Measurements from ENCODE around the gene PTER. TPM values are rescaled to one million over a fixed set of nuclear protein-coding genes. Genes with fewer than 3 reads are reported as not detected.

PTER gene
- total RNA-seq, 4 donors from 2014 or later, result 4.4 to 12.1 (median 9.4) TPM

GRCh38 chr10:16441173-16441840 is 4.5 kb downstream of the PTER start:
- Histone ChIP-seq H3K4me3 (no peak overlapping the region), H3K27ac (no peak overlapping the region), H3K36me3 (peaks cover 0 to 7% of the 10 kb centered on the region in 2 donors), H3K27me3 (no peaks in the 10 kb centered on the region), H3K4me1 (peaks cover 0 to 40% (median 6%) of the 10 kb centered on the region in 3 donors), H3K9me3 (no peaks in the 10 kb centered on the region)
- ATAC-seq, result no peak
- TF ChIP-seq CTCF (IDR thresholded peaks at IDR 0.05), result no peak
- TF ChIP-seq POLR2A (IDR thresholded peaks at IDR 0.05), result no peak
- no peak for TF ChIP-seq EP300 (IDR thresholded peaks at IDR 0.05)
- no peak for TF ChIP-seq POLR2AphosphoS5 (IDR thresholded peaks at IDR 0.05)
- WGBS, 2 donors (ENCODE audit: low coverage in 1 of 2), result 53 to 63% methylated on average over 5 to 9 of the region's 9 CpGs

DNA sequence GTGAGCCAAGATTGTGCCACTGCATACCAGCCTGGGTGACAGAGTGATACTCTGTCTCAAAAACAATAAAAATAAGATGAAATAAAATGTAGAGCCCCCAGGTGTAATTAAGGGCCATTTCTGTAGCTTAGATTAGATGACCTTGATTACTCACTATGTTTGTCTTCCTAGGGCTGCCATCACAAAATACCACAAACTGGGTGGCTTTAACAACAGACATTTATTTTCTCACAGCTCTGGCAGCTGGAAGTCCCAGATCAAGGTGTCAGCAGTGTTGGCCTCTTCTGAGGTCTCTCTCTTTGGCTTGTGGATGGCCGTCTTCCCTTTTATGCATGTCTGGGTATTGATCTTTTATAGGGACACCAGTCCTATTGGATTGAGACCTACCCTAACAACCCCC is 6.1 kb downstream of the PTER start:
- 92 to 100% methylated on average over 1 of the region's 1 CpG for WGBS, 2 donors (ENCODE audit: low coverage in 1 of 2)
- H3K36me3 ChIP-seq, result peaks cover 0 to 7% of the 10 kb centered on the region in 2 donors
- H3K4me3 ChIP-seq, result no peak overlapping the region
- no peaks in the 10 kb centered on the region for H3K27me3 ChIP-seq
- ATAC-seq, result no peak
- H3K9me3 ChIP-seq, result no peaks in the 10 kb centered on the region
- TF ChIP-seq POLR2AphosphoS5 (IDR thresholded peaks at IDR 0.05), result no peak
- TF ChIP-seq EP300 (IDR thresholded peaks at IDR 0.05), result no peak
- no peak for TF ChIP-seq CTCF (IDR thresholded peaks at IDR 0.05)
- TF ChIP-seq POLR2A (IDR thresholded peaks at IDR 0.05), result no peak
- H3K4me1 ChIP-seq, result peaks cover 0 to 25% (median 0%) of the 10 kb centered on the region in 3 donors
- no peak overlapping the region for H3K27ac ChIP-seq

- H3K4me3 ChIP-seq, result no peak overlapping the region
- no peaks in the 10 kb centered on the region for H3K27me3 ChIP-seq
- H3K9me3 ChIP-seq, result no peaks in the 10 kb centered on the region
- peaks cover 0 to 5% of the 10 kb centered on the region in 2 donors for H3K36me3 ChIP-seq
- ATAC-seq, result no peak
- TF ChIP-seq POLR2AphosphoS5 (IDR thresholded peaks at IDR 0.05), result no peak
- TF ChIP-seq CTCF (IDR thresholded peaks at IDR 0.05), result no peak
- TF ChIP-seq EP300 (IDR thresholded peaks at IDR 0.05), result no peak
- TF ChIP-seq POLR2A (IDR thresholded peaks at IDR 0.05), result no peak
- no peak overlapping the region for H3K27ac ChIP-seq
- peaks cover 0 to under 1% (median 0%) of the 10 kb centered on the region in 3 donors for H3K4me1 ChIP-seq
- WGBS, 2 donors (ENCODE audit: low coverage in 1 of 2), result 88 to 91% methylated on average over 7 to 8 of the region's 9 CpGs
These were observed 9.1 kb downstream of the PTER start for GRCh38 chr10:16445770-16446469.

DNA sequence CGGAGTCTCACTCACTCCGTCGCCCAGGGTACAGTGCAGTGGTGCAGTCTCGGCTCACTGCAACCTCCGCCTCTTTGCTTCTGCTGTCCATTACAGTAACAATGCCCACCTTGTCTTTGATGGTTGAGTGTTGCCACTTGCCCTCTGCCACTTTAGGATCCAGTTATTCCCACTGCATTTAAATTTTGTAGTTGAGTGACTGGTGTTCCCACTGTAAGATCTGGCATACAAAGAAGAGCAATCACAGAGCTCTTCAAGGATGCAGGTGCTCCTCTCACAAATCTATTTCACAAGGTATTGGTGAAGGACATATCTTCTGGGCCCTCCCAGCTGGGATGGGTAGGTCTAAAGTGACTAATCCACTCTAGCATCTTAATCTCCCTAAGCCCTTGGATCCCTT is 12.6 kb downstream of the PTER start:
- Histone ChIP-seq H3K36me3 (peaks cover 0 to 5% of the 10 kb centered on the region in 2 donors), H3K4me3 (no peak overlapping the region), H3K27ac (no peak overlapping the region), H3K9me3 (no peaks in the 10 kb centered on the region), H3K27me3 (no peaks in the 10 kb centered on the region), H3K4me1 (no peaks in the 10 kb centered on the region)
- TF ChIP-seq POLR2AphosphoS5 (IDR thresholded peaks at IDR 0.05) (no peak), CTCF (IDR thresholded peaks at IDR 0.05) (no peak), EP300 (IDR thresholded peaks at IDR 0.05) (no peak), POLR2A (IDR thresholded peaks at IDR 0.05) (no peak)
- WGBS, 2 donors (ENCODE audit: low coverage in 1 of 2), result no CpG with 5 or more reads among the region's 5 CpGs
- ATAC-seq, result no peak

Data from gastroesophageal sphincter (tissue), 4 donors.